ENCODE measurements around the gene PLCL2. TPM values are rescaled to one million over a fixed set of nuclear protein-coding genes. Genes with fewer than 3 reads are reported as not detected.

PLCL2 gene
- total RNA-seq, 1 donor from 2014 or later: 1.8 TPM

GRCh38 chr3:16890597-16891333 is 6.0 kb downstream of the PLCL2 start:
- Mint-ChIP-seq H3K4me3 (ENCODE audit: unreplicated experiment) (no peak overlapping the region), H3K27ac (ENCODE audit: unreplicated experiment) (no peak overlapping the region), H3K27me3 (ENCODE audit: unreplicated experiment) (peaks cover 2% of the 10 kb centered on the region), H3K36me3 (ENCODE audit: unreplicated experiment) (no peaks in the 10 kb centered on the region), H3K4me1 (ENCODE audit: unreplicated experiment) (peaks cover 7% of the 10 kb centered on the region), H3K9me3 (ENCODE audit: unreplicated experiment) (peaks cover 6% of the 10 kb centered on the region)
- no peak for DNase-seq (ENCODE audit: extremely low spot score, unreplicated experiment)
- TF ChIP-seq CTCF (IDR thresholded peaks at IDR 0.05): no peak

GRCh38 chr3:16893618-16894200 is 9.0 kb downstream of the PLCL2 start:
- Mint-ChIP-seq H3K36me3 (ENCODE audit: unreplicated experiment) (no peaks in the 10 kb centered on the region), H3K4me3 (ENCODE audit: unreplicated experiment) (no peak overlapping the region), H3K9me3 (ENCODE audit: unreplicated experiment) (peaks cover 6% of the 10 kb centered on the region), H3K27me3 (ENCODE audit: unreplicated experiment) (no peaks in the 10 kb centered on the region), H3K27ac (ENCODE audit: unreplicated experiment) (no peak overlapping the region), H3K4me1 (ENCODE audit: unreplicated experiment) (peaks cover 6% of the 10 kb centered on the region)
- TF ChIP-seq CTCF (IDR thresholded peaks at IDR 0.05): no peak
- DNase-seq (ENCODE audit: extremely low spot score, unreplicated experiment): no peak

GRCh38 chr3:16896094-16896627 is 11.4 kb downstream of the PLCL2 start:
- H3K4me3 Mint-ChIP-seq (ENCODE audit: unreplicated experiment): no peak overlapping the region
- DNase-seq (ENCODE audit: extremely low spot score, unreplicated experiment): no peak
- H3K36me3 Mint-ChIP-seq (ENCODE audit: unreplicated experiment): no peaks in the 10 kb centered on the region
- no peak overlapping the region for H3K27ac Mint-ChIP-seq (ENCODE audit: unreplicated experiment)
- peaks cover 6% of the 10 kb centered on the region for H3K9me3 Mint-ChIP-seq (ENCODE audit: unreplicated experiment)
- no peaks in the 10 kb centered on the region for H3K27me3 Mint-ChIP-seq (ENCODE audit: unreplicated experiment)
- no peak for TF ChIP-seq CTCF (IDR thresholded peaks at IDR 0.05)
- peaks cover 6% of the 10 kb centered on the region for H3K4me1 Mint-ChIP-seq (ENCODE audit: unreplicated experiment)

- H3K4me1 Mint-ChIP-seq (ENCODE audit: unreplicated experiment): peaks cover 6% of the 10 kb centered on the region
Measured at GRCh38 chr3:16896820-16897219, 12.1 kb downstream of the PLCL2 start.

More at GRCh38 chr3:16896820-16897219, 12.1 kb downstream of the PLCL2 start:
- DNase-seq (ENCODE audit: extremely low spot score, unreplicated experiment): no peak
- no peak for TF ChIP-seq CTCF (IDR thresholded peaks at IDR 0.05)
- Mint-ChIP-seq H3K4me3 (ENCODE audit: unreplicated experiment) (no peak overlapping the region), H3K27me3 (ENCODE audit: unreplicated experiment) (peaks cover 5% of the 10 kb centered on the region), H3K36me3 (ENCODE audit: unreplicated experiment) (no peaks in the 10 kb centered on the region), H3K27ac (ENCODE audit: unreplicated experiment) (no peak overlapping the region), H3K9me3 (ENCODE audit: unreplicated experiment) (peaks cover 6% of the 10 kb centered on the region)

Data from osteocyte (in vitro differentiated cells).